Glutamatergic neuron (in vitro differentiated cells): ENCODE measurements around the gene HOXB2. TPM values are rescaled to one million over a fixed set of nuclear protein-coding genes. Genes with fewer than 3 reads are reported as not detected.
"Not testable (repeated sequence)": the region's sequence is repeated elsewhere in the genome, so short reads cannot be mapped to it uniquely, and the experiment has no call there.

Experiments used
- DNase-seq: peaks from one replicate; pipeline ENCODE4 v3.0.0; 2022
- H3K27ac Mint-ChIP-seq: one replicate; pipeline ENCODE4 v1.8.0; 2020; ENCODE audit warnings: mild to moderate bottlenecking, mixed read lengths, inconsistent platforms; ENCODE audit not compliant: unreplicated experiment
- H3K27me3 Mint-ChIP-seq: one replicate; pipeline ENCODE4 v1.8.0; 2020; ENCODE audit warnings: mild to moderate bottlenecking, moderate library complexity, mixed read lengths, inconsistent platforms; ENCODE audit not compliant: unreplicated experiment
- H3K36me3 Mint-ChIP-seq: one replicate; pipeline ENCODE4 v1.8.0; 2020; ENCODE audit warnings: mild to moderate bottlenecking, mixed read lengths, inconsistent platforms; ENCODE audit not compliant: unreplicated experiment
- H3K4me1 Mint-ChIP-seq: one replicate; pipeline ENCODE4 v1.8.0; 2020; ENCODE audit warnings: mild to moderate bottlenecking, low read depth, mixed read lengths, inconsistent platforms; ENCODE audit not compliant: unreplicated experiment
- H3K4me3 Mint-ChIP-seq: one replicate; pipeline ENCODE4 v1.8.0; 2020; ENCODE audit warnings: mild to moderate bottlenecking, mixed read lengths, inconsistent platforms; ENCODE audit not compliant: unreplicated experiment
- H3K9me3 Mint-ChIP-seq: one replicate; pipeline ENCODE4 v1.8.0; 2020; ENCODE audit warnings: mild to moderate bottlenecking, moderate library complexity, mixed read lengths, inconsistent platforms; ENCODE audit not compliant: unreplicated experiment
- CTCF ChIP-seq: fragments of 200-600 bp; sonication (generic); IDR thresholded peaks from one replicate; pipeline ENCODE4 v1.5.0; 2021; ENCODE audit not compliant: partially characterized antibody, unreplicated experiment
- total RNA-seq: library from RNA; stranded (reverse); fragmentation: NEBNext Ultra II Directional; extraction: Animal tissue kit (Norgen Biotek cat#: 25700); gene quantifications from one replicate; pipeline ENCODE4 v1.2.1, GENCODE V29; 2021; ENCODE audit not compliant: unreplicated experiment

HOXB2 gene
- total RNA-seq, 1 donor from 2014 or later = 12.7 TPM

GRCh38 chr17:48510761-48511604, 33.9 kb downstream of the HOXB2 start:
- H3K9me3 Mint-ChIP-seq = no peaks in the 10 kb centered on the region
- peaks cover 4% of the 10 kb centered on the region for H3K27me3 Mint-ChIP-seq
- no peaks in the 10 kb centered on the region for H3K4me1 Mint-ChIP-seq
- DNase-seq = no peak
- no peak overlapping the region for H3K27ac Mint-ChIP-seq
- no peaks in the 10 kb centered on the region for H3K36me3 Mint-ChIP-seq
- no peak for TF ChIP-seq CTCF
- no peak overlapping the region for H3K4me3 Mint-ChIP-seq

- Mint-ChIP-seq H3K27me3 (peaks cover 4% of the 10 kb centered on the region), H3K9me3 (no peaks in the 10 kb centered on the region)
These were observed 34.5 kb downstream of the HOXB2 start for GRCh38 chr17:48510381-48510760.

GRCh38 chr17:48509708-48510107, 35.2 kb downstream of the HOXB2 start:
- H3K4me1 Mint-ChIP-seq, H3K36me3 Mint-ChIP-seq, DNase-seq, H3K9me3 Mint-ChIP-seq, H3K4me3 Mint-ChIP-seq, H3K27me3 Mint-ChIP-seq, H3K27ac Mint-ChIP-seq: not testable (repeated sequence)

More at GRCh38 chr17:48510381-48510760, 34.5 kb downstream of the HOXB2 start:
- no peak for DNase-seq
- no peaks in the 10 kb centered on the region for H3K4me1 Mint-ChIP-seq
- no peak for TF ChIP-seq CTCF
- no peak overlapping the region for H3K27ac Mint-ChIP-seq
- no peaks in the 10 kb centered on the region for H3K36me3 Mint-ChIP-seq
- no peak overlapping the region for H3K4me3 Mint-ChIP-seq

- no peak for TF ChIP-seq CTCF
- no peak for DNase-seq
- H3K4me3 Mint-ChIP-seq = no peak overlapping the region
- no peaks in the 10 kb centered on the region for H3K9me3 Mint-ChIP-seq
- no peaks in the 10 kb centered on the region for H3K36me3 Mint-ChIP-seq
- no peak overlapping the region for H3K27ac Mint-ChIP-seq
- H3K4me1 Mint-ChIP-seq = no peaks in the 10 kb centered on the region
- peaks cover 6% of the 10 kb centered on the region for H3K27me3 Mint-ChIP-seq
These were observed 38.7 kb downstream of the HOXB2 start for GRCh38 chr17:48506246-48506645.

GRCh38 chr17:48505788-48506187, 39.1 kb downstream of the HOXB2 start:
- Mint-ChIP-seq H3K36me3 (no peaks in the 10 kb centered on the region), H3K4me3 (no peak overlapping the region), H3K9me3 (no peaks in the 10 kb centered on the region), H3K27me3 (peaks cover 6% of the 10 kb centered on the region), H3K4me1 (no peaks in the 10 kb centered on the region), H3K27ac (no peak overlapping the region)
- DNase-seq = no peak
- TF ChIP-seq CTCF = no peak
